Skeletal muscle tissue (tissue), 5 donors: ENCODE data around the gene TMEM62. TPM values are rescaled to one million over a fixed set of nuclear protein-coding genes. Genes with fewer than 3 reads are reported as not detected.
"Not testable (repeated sequence)": the region's sequence is repeated elsewhere in the genome, so short reads cannot be mapped to it uniquely, and the experiment has no call there.

ENCODE experiments used
- H3K27ac ChIP-seq: one replicate; pipeline ENCODE4 v1.7.0; 2013; ENCODE audit warnings: mild to moderate bottlenecking, low read depth, low read length, inconsistent platforms
- H3K27me3 ChIP-seq, 3 donors: one replicate each; pipeline ENCODE4 v1.7.0; 2013; ENCODE audit warnings: low read length in 3 of 3; ENCODE audit not compliant: control insufficient read depth in 3 of 3, insufficient read depth in 3 of 3
- H3K36me3 ChIP-seq, 3 donors: one replicate each; pipeline ENCODE4 v1.7.0; 2013; ENCODE audit warnings: low read length in 3 of 3; ENCODE audit not compliant: control insufficient read depth in 3 of 3, insufficient read depth in 3 of 3
- H3K4me1 ChIP-seq, 3 donors: one replicate each; pipeline ENCODE4 v1.7.0; 2013; ENCODE audit warnings: low read length in 3 of 3, mild to moderate bottlenecking in 3 of 3; ENCODE audit not compliant: control insufficient read depth in 3 of 3, insufficient read depth in 3 of 3
- H3K4me3 ChIP-seq, 3 donors: one replicate each; pipeline ENCODE4 v1.7.0; 2013; ENCODE audit warnings: low read length in 3 of 3
- H3K9ac ChIP-seq, 3 donors: one replicate each; pipeline ENCODE4 v1.7.0; 2013; ENCODE audit warnings: low read length in 3 of 3, mild to moderate bottlenecking in 3 of 3, moderate library complexity in 2 of 3, low read depth in 1 of 3
- H3K9me3 ChIP-seq, 3 donors: one replicate each; pipeline ENCODE4 v1.7.0; 2013; ENCODE audit warnings: low read length in 3 of 3; ENCODE audit not compliant: control insufficient read depth in 3 of 3
- small RNA-seq: library from RNA; depleted of rRNA; stranded (forward); fragments of <200 nt; gene quantifications from one replicate; pipeline ENCODE3, GENCODE V24; 2014
- total RNA-seq: library from RNA; depleted of rRNA; stranded (reverse); fragments of >200 nt; gene quantifications from one replicate; pipeline ENCODE4 v1.2.3, GENCODE V29; 2014
- donor health status: Osteomylitis.

TMEM62 gene
- total RNA-seq, 1 donor from 2014 or later, result 8.4 TPM

DNA sequence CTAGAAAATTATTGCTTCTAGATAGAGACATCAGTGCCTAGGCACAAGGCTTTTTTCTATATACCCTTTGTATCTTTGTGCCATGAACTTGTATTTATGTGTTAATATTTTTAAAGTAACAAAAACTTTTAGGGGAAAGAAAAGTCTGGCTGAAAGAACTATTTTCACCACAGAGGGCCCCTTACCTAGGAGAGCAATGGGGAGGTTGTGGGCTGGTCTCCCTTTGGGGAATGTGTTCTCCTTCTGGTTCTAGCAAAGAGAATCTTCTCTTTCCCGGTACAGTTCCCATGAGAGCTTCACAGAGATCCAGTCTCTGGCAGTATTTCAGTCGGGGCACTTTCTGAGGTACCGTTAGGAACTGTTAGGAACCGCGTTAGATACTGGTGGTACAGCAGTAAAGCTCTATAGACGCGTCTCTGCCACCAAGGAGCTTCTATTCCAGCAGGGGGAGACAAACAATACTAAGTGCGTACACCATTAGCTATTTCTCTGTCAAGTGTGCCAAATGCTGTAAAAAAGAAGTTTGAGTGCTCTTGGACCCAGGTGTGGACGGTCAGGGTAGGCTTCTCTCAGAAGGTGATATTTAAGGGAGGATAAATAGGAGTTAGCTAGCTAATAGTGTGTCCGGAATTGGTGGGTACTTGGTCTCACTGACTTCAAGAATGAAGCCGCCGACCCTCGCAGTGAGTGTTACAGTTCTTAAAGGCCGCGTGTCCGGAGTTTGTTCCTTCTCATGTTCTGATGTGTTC lies 92.0 kb downstream of the TMEM62 start:
- no peaks in the 10 kb centered on the region for H3K36me3 ChIP-seq
- no peak overlapping the region for H3K4me3 ChIP-seq
- no peaks in the 10 kb centered on the region for H3K27me3 ChIP-seq
- H3K4me1 ChIP-seq, result peaks cover 0 to 2% (median 0%) of the 10 kb centered on the region in 3 donors
- H3K9ac ChIP-seq, result no peak overlapping the region
- H3K27ac ChIP-seq, result no peak overlapping the region
- H3K9me3 ChIP-seq, result no peaks in the 10 kb centered on the region

DNA sequence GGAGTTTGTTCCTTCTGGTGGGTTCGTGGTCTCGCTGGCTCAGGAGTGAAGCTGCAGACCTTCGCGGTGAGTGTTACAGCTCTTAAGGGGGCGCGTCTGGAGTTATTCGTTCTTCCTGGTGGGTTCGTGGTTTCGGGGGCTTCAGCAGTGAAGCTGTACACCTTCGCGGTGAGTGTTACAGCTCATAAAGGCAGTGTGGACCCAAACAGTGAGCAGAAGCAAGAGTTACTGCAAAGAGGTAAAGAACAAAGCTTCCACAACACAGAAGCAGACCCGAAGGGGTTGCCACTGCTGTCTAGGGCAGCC lies 92.5 kb downstream of the TMEM62 start:
- not testable (repeated sequence) for H3K9ac ChIP-seq, H3K27ac ChIP-seq, H3K9me3 ChIP-seq, H3K27me3 ChIP-seq, H3K36me3 ChIP-seq, H3K4me1 ChIP-seq, H3K4me3 ChIP-seq

DNA sequence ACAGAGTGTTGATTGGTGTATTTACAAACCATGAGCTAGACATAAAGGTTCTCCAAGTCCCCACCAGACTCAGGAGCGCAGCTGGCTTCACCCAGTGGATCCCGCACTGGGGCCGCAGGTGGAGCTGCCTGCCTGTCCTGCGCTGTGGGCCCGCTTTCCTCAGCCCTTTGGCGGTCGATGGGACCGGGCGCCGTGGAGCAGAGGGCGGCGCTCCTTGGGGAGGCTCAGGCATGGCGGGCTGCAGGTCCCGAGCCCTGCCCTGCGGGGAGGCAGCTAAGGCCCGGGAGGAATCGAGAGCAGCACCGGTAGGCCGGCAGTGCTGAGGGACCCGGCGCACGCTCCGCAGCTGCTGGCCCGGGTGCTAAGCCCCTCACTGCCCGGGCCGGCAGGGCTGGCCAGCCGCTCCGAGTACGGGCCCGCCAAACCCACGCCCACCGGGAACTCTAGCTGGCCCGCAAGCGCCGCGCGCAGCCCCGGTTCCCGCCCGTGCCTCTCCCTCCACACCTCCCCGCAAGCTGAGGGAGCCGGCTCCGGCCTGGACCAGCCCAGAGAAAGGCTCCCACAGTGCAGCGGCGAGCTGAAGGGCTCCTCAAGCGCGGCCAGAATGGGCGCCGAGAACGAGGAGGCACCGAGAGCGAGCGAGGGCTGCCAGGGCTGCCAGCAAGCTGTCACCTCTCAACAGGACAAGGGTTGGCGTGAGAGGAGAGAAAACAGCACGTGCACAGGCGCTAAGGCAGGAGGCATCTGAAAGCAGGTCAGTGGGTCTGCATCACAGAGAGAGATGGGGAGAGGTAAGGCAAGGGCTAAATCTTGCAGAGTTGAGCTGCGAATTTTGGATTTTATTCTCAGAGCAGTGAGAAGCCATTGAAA lies 93.3 kb downstream of the TMEM62 start:
- no peaks in the 10 kb centered on the region for H3K36me3 ChIP-seq
- peaks cover 0 to 3% (median 0%) of the 10 kb centered on the region in 3 donors for H3K4me1 ChIP-seq
- H3K9me3 ChIP-seq, result no peaks in the 10 kb centered on the region
- H3K27ac ChIP-seq, result no peak overlapping the region
- no peaks in the 10 kb centered on the region for H3K27me3 ChIP-seq
- no peak overlapping the region for H3K9ac ChIP-seq
- no peak overlapping the region for H3K4me3 ChIP-seq

DNA sequence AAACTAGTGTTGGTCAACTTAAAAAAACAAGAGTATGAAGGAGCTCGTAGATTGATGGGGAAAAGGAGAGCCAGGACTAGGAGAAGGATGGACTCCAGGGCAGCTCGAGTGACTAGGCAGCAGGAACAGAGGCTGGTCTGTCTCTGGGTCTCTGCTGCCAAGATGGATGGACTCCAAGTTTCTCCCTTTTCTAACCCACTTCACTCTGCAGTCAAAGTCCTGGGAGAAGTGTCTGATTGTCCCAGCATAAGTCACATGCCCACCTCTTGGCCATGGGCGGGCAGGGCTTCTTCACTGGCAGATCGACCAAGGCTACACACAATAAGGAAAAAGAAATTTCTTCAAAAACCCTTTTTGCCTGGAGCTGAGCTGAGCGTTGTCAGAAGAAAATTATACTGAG lies 96.6 kb downstream of the TMEM62 start:
- H3K9ac ChIP-seq, result no peak overlapping the region
- peaks cover 0 to 3% (median 0%) of the 10 kb centered on the region in 3 donors for H3K4me1 ChIP-seq
- H3K27ac ChIP-seq, result no peak overlapping the region
- no peaks in the 10 kb centered on the region for H3K27me3 ChIP-seq
- no peaks in the 10 kb centered on the region for H3K36me3 ChIP-seq
- no peaks in the 10 kb centered on the region for H3K9me3 ChIP-seq
- no peak overlapping the region for H3K4me3 ChIP-seq

DNA sequence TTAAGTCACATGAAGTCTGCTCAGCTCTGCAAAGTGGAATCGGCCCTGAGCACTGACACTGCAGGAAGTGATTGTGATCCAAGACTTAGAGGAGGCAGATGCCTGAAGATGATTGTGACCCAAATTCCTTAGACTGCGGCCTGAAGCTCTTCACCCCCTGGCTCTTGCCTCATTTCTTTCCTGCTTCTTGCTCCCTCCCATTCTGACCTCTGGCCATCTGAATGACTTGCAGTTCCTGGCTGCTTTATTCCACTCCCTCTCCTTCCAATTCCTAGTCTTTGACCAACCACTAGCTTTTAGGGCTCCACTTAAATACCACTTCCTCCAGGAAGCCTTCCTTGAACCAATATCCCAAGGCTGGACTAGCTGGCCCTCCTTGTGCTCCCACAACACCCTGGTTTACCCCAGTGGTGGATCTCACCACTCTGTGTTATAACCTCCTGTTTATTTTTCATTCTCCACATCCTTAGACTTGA lies 97.3 kb downstream of the TMEM62 start:
- Histone ChIP-seq H3K4me3 (no peak overlapping the region), H3K9me3 (no peaks in the 10 kb centered on the region), H3K9ac (no peak overlapping the region), H3K27me3 (no peaks in the 10 kb centered on the region), H3K27ac (peak overlapping the region; percentile 42), H3K4me1 (peaks cover 0 to 3% (median 0%) of the 10 kb centered on the region in 3 donors), H3K36me3 (no peaks in the 10 kb centered on the region)

DNA sequence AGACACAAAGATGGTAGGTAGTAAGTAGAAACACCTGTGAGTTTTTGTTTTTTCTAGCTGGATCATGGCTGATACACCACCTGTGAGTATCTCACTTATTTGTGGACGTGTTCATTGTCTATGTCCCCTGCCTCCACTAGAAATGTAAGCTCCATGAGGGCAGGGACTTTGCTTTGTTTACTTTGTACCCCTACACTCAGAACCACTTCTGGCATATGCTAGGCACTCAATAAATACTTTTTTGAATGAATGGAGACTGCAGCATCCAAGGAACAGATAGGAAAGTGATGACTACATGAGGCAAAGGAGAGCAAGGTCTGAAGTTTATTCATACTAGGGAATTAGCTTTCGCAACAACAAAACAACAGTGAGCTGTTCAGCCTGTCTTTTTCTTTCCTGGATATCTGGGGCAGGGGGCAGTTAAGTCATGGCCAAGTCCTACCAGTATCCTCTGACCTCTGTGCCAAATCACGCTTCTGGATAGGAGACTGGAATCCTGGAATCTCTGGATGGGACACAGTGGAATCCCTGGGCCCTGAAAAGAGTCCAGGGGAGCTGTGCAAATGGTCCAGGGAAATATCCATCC lies 99.0 kb downstream of the TMEM62 start:
- Histone ChIP-seq H3K27me3 (no peaks in the 10 kb centered on the region), H3K9me3 (no peaks in the 10 kb centered on the region), H3K4me1 (peaks cover 0 to 3% (median 0%) of the 10 kb centered on the region in 3 donors), H3K4me3 (no peak overlapping the region), H3K9ac (no peak overlapping the region), H3K36me3 (no peaks in the 10 kb centered on the region), H3K27ac (no peak overlapping the region)

Small RNAs within 50 kb of the gene (small RNA-seq; reads per million reads assigned to genes)
- not detected for gene AC068724.2

Other genes with a start within 250 kb of the TMEM62 start
- gene TTBK2, start 212.8 kb upstream of the TMEM62 start, total RNA-seq, result 8.4 TPM
- gene UBR1, start 27.5 kb upstream of the TMEM62 start, total RNA-seq, result 45.9 TPM
- gene CCNDBP1, start 51.8 kb downstream of the TMEM62 start, total RNA-seq, result 45.4 TPM
- gene EPB42, start 87.4 kb downstream of the TMEM62 start, total RNA-seq, result 13.6 TPM
- gene TGM5, start 133.3 kb downstream of the TMEM62 start, total RNA-seq, result not detected
- gene TGM7, start 168.7 kb downstream of the TMEM62 start, total RNA-seq, result not detected
- gene LCMT2, start 197.0 kb downstream of the TMEM62 start, total RNA-seq, result 5.7 TPM
- 28.7 TPM for gene ZSCAN29, start 237.5 kb downstream of the TMEM62 start, total RNA-seq
- gene TUBGCP4, start 237.5 kb downstream of the TMEM62 start, total RNA-seq, result 11.5 TPM